Lung (tissue), 12 donors: Measurements from ENCODE around the gene BBOX1. TPM values are rescaled to one million over a fixed set of nuclear protein-coding genes. Genes with fewer than 3 reads are reported as not detected.

Source experiments
- ATAC-seq: fragments of 200-7000 bp; cut with Tn5 transposase; one replicate; pipeline ENCODE4 v1.9.1; 2020; ENCODE audit warnings: moderate number of reproducible peaks; ENCODE audit not compliant: insufficient read depth, low FRiP score
- DNase-seq, 3 donors: peaks; one replicate each; pipeline ENCODE4 v3.0.0-alpha.2; 2013 to 2017
- H3K27ac ChIP-seq, 2 donors: one replicate each; pipeline ENCODE4 v1.5.1; 2013; ENCODE audit warnings: mild to moderate bottlenecking in 2 of 2, moderate library complexity in 2 of 2, control low read depth in 1 of 2, inconsistent platforms in 1 of 2, low read depth in 1 of 2, low read length in 1 of 2
- H3K27me3 ChIP-seq, 3 donors: one replicate each; pipeline ENCODE4 v1.5.1; 2013; ENCODE audit warnings: low read length in 2 of 3; ENCODE audit not compliant: control insufficient read depth in 3 of 3, insufficient read depth in 3 of 3
- H3K36me3 ChIP-seq, 4 donors: one replicate each; pipeline ENCODE4 v1.5.1; 2013; ENCODE audit warnings: low read length in 4 of 4, mild to moderate bottlenecking in 1 of 4, moderate library complexity in 1 of 4; ENCODE audit not compliant: control insufficient read depth in 4 of 4, insufficient read depth in 4 of 4
- H3K4me1 ChIP-seq, 5 donors: one replicate each; pipeline ENCODE4 v1.5.1; 2013; ENCODE audit warnings: low read length in 5 of 5, mild to moderate bottlenecking in 2 of 5, moderate library complexity in 1 of 5; ENCODE audit not compliant: control insufficient read depth in 5 of 5, insufficient read depth in 5 of 5
- H3K4me3 ChIP-seq: one replicate; pipeline ENCODE4 v1.5.1; 2013; ENCODE audit warnings: mild to moderate bottlenecking, control low read depth, moderate library complexity
- H3K9ac ChIP-seq, 2 donors: one replicate each; pipeline ENCODE4 v1.5.1; 2013; ENCODE audit warnings: low read length in 2 of 2, control low read depth in 1 of 2; ENCODE audit not compliant: insufficient read depth in 1 of 2
- H3K9me3 ChIP-seq, 4 donors: one replicate each; pipeline ENCODE4 v1.5.1; 2013; ENCODE audit warnings: low read length in 3 of 4, mild to moderate bottlenecking in 1 of 4, moderate library complexity in 1 of 4; ENCODE audit not compliant: control insufficient read depth in 4 of 4, insufficient read depth in 3 of 4
- WGBS, 2 donors: extraction: QIAGEN DNeasy Blood & Tissue Kit; methylation state at CpG; one replicate each; pipeline ENCODE4 v1.1.7; 2013; 5-methylcytosine and 5-hydroxymethylcytosine counted together
- polyA plus RNA-seq, 2 donors: library from polyadenylated mRNA; stranded (reverse); fragments of 200-250 nt; gene quantifications; one replicate each; pipeline ENCODE4 v1.2.1, GENCODE V29; 2013
- total RNA-seq, 2 donors: library from RNA; depleted of rRNA in 1 of 2; stranded (reverse); fragments of >200 nt in 1 of 2; gene quantifications; one replicate each; pipeline ENCODE4 v1.2.1, GENCODE V29; 2014 to 2021
- TF ChIP-seq, protein P1 (sequence below): IDR thresholded peaks from 2 replicates; pipeline ENCODE4 v1.5.1; 2012; ENCODE audit warnings: mild to moderate bottlenecking; ENCODE audit errors: control extremely low read depth, extremely low read depth
- donor health status: control.
- donor health status: control.
- donor health status: Bipolar disorder and iron deficiency.
- donor health status: healthy.
- donor health status: DM: yes; HTN: yes; CAD: no.

The BBOX1 gene
- total and polyA plus RNA-seq, 4 donors, result 0.08 to 1.9 (median 0.69) TPM

DNA sequence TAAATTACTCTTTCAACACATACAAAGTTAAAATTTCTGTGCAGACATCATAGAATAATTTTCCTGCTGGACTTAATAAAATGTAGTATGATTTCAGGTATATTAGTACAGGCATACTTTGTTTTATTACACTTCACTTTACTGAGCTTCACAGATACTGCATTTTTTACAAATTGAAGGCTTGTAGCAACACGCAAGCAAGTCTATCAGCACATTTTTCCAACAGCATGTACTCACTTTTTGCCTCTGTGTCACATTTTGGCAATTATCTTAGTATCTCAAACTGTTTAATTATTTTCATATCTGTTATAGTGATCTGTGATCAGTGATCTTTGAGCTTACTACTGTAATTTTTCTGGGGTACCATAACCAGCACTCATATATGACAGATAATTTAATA lies 44.5 kb downstream of the BBOX1 start:
- 87 to 96% methylated on average over 1 of the region's 1 CpG for WGBS, 2 donors
- no peak overlapping the region for H3K9ac ChIP-seq
- H3K4me3 ChIP-seq, result no peak overlapping the region
- no peaks in the 10 kb centered on the region for H3K27me3 ChIP-seq
- DNase-seq (no peak), ATAC-seq (no peak)
- H3K27ac ChIP-seq, result no peak overlapping the region
- peaks cover 0 to 24% (median 0%) of the 10 kb centered on the region in 5 donors for H3K4me1 ChIP-seq
- no peaks in the 10 kb centered on the region for H3K36me3 ChIP-seq
- TF ChIP-seq, protein P1, sequence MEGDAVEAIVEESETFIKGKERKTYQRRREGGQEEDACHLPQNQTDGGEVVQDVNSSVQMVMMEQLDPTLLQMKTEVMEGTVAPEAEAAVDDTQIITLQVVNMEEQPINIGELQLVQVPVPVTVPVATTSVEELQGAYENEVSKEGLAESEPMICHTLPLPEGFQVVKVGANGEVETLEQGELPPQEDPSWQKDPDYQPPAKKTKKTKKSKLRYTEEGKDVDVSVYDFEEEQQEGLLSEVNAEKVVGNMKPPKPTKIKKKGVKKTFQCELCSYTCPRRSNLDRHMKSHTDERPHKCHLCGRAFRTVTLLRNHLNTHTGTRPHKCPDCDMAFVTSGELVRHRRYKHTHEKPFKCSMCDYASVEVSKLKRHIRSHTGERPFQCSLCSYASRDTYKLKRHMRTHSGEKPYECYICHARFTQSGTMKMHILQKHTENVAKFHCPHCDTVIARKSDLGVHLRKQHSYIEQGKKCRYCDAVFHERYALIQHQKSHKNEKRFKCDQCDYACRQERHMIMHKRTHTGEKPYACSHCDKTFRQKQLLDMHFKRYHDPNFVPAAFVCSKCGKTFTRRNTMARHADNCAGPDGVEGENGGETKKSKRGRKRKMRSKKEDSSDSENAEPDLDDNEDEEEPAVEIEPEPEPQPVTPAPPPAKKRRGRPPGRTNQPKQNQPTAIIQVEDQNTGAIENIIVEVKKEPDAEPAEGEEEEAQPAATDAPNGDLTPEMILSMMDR, result no peak
- H3K9me3 ChIP-seq, result no peaks in the 10 kb centered on the region

DNA sequence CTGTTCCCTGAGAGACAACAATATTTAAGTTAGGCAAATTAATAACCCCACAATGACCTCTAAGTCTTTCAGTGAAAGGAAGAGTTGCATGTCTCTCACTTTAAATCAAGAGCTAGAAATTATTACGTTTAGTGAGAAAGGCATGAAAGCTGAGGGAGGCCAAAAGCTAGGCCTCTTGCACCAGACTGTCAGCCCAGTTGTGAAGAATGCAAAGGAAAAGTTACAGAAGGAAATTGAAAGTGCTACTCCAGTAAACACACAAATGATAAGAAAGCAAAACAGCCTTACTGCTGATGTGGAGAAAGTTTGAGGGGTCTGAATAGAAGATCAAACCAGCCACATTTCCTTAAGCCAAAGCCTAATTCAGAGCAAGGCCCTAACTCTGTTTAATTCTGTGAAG lies 45.0 kb downstream of the BBOX1 start:
- H3K27ac ChIP-seq, result no peak overlapping the region
- DNase-seq, result peak; percentile 30 to 74 (median 68)
- 0% methylated on average over 1 of the region's 1 CpG for WGBS, 2 donors

DNA sequence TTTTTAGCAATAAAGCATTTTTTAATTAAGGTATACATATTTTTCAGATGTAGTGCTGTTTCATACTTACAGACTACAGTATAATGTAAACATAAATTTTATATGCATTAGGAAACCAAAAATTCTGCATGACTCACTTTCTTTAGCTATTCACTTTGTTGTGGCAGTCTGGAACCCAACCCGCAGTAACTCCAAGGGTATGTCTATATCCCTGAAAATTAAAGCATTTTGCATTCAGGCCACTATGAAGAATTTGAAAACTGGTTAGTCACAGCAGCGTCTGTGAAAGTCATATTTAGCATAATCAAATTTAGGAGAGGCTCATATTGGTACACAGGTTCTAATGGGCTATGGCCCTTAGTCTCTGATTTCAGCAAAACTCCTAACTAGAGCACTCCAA lies 46.8 kb downstream of the BBOX1 start:
- no peak for ATAC-seq
- Histone ChIP-seq H3K27ac (no peak overlapping the region), H3K27me3 (no peaks in the 10 kb centered on the region), H3K4me1 (peaks cover 0 to 24% (median 0%) of the 10 kb centered on the region in 5 donors), H3K4me3 (no peak overlapping the region), H3K9ac (no peak overlapping the region), H3K9me3 (no peaks in the 10 kb centered on the region), H3K36me3 (no peaks in the 10 kb centered on the region)
- DNase-seq, result no peak
- TF ChIP-seq, protein P1, result no peak
- WGBS, 2 donors, result 86 to 91% methylated on average over 2 of the region's 2 CpGs

More for the DNA sequence above, 45.0 kb downstream of the BBOX1 start:
- H3K9ac ChIP-seq, result no peak overlapping the region
- H3K4me3 ChIP-seq, result no peak overlapping the region
- H3K36me3 ChIP-seq, result no peaks in the 10 kb centered on the region
- no peaks in the 10 kb centered on the region for H3K27me3 ChIP-seq
- ATAC-seq, result no peak
- peaks cover 0 to 24% (median 0%) of the 10 kb centered on the region in 5 donors for H3K4me1 ChIP-seq
- H3K9me3 ChIP-seq, result no peaks in the 10 kb centered on the region
- TF ChIP-seq, protein P1, result no peak

DNA sequence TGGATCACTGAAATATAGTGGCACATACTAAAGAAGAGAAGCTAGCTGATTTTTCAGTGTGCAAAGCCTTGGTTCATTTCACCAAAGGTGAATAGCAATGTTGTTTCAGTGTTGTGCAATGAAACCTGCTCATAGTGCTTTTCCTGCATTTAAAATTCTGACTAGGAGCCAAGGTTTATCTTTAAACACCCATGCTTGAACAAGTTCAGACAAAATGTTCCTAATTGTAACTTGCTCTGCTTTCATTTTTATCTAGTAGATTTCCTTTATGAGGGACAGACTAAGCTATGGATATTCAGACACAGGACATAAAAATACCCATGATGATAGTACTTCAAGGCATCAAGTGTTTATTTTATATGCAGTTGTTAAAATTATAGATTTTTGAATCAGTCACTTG lies 47.7 kb downstream of the BBOX1 start:
- no peak for ATAC-seq

More for the DNA sequence above, 47.7 kb downstream of the BBOX1 start:
- TF ChIP-seq, protein P1, result no peak
- Histone ChIP-seq H3K27me3 (no peaks in the 10 kb centered on the region), H3K4me3 (no peak overlapping the region), H3K9me3 (no peaks in the 10 kb centered on the region), H3K4me1 (peaks cover 0 to 24% (median 0%) of the 10 kb centered on the region in 5 donors), H3K36me3 (no peaks in the 10 kb centered on the region), H3K27ac (no peak overlapping the region), H3K9ac (no peak overlapping the region)
- DNase-seq, result no peak
